Naive thymus-derived CD4-positive, alpha-beta T cell (primary cell): ENCODE data around the gene DENND1A. TPM values are rescaled to one million over a fixed set of nuclear protein-coding genes. Genes with fewer than 3 reads are reported as not detected.
"Not testable (repeated sequence)": the region's sequence is repeated elsewhere in the genome, so short reads cannot be mapped to it uniquely, and the experiment has no call there.

Source experiments
- ATAC-seq: fragments of 150-1000 bp; cut with Tn5 transposase; 2 replicates; pipeline ENCODE4 v1.10.0; 2021; ENCODE audit warnings: mild to moderate bottlenecking, moderate library complexity
- CTCF ChIA-PET: fragments of 350-600 bp; sonication (Branson Sonifier 250); formaldehyde crosslinking; loops from one replicate; lab custom pipeline; 2021; ENCODE audit warnings: antibody characterized with exemption; lab: Charles Lee
- POLR2A ChIA-PET: fragments of 350-600 bp; sonication (Branson Sonifier 250); formaldehyde crosslinking; loops from one replicate; lab custom pipeline; 2021; ENCODE audit warnings: antibody characterized with exemption, inconsistent platforms; lab: Charles Lee
- DNase-seq, 9 donors: peaks; one replicate each; pipeline versions ENCODE4 v3.0.0 to v3.0.0-alpha.2; 2020 to 2022; ENCODE audit warnings: mixed read lengths in 1 of 9
- H3K27ac ChIP-seq: one replicate; pipeline ENCODE4 v1.7.0; 2013; ENCODE audit warnings: mild to moderate bottlenecking, low read depth, low read length, moderate library complexity
- H3K27me3 ChIP-seq, 2 donors: one replicate each; pipeline ENCODE4 v1.7.0; 2013; ENCODE audit warnings: low read length in 2 of 2, mild to moderate bottlenecking in 2 of 2, moderate library complexity in 2 of 2; ENCODE audit not compliant: control insufficient read depth in 2 of 2, insufficient read depth in 2 of 2
- H3K36me3 ChIP-seq, 3 experiments: 1 replicate in 2 of 3; 2 replicates in 1 of 3; pipeline ENCODE4 v1.7.0; 2013; ENCODE audit warnings: low read length in 3 of 3, mild to moderate bottlenecking in 3 of 3, moderate library complexity in 1 of 3; ENCODE audit not compliant: insufficient read depth in 3 of 3, control insufficient read depth in 2 of 3
- H3K4me1 ChIP-seq, 2 donors: one replicate each; pipeline ENCODE4 v1.7.0; 2013; ENCODE audit warnings: low read length in 2 of 2, mild to moderate bottlenecking in 2 of 2, moderate library complexity in 1 of 2; ENCODE audit not compliant: control insufficient read depth in 2 of 2, insufficient read depth in 2 of 2
- H3K4me3 ChIP-seq: 2 replicates; pipeline ENCODE4 v1.7.0; 2013; ENCODE audit warnings: mild to moderate bottlenecking, low read length
- H3K9me3 ChIP-seq, 3 experiments: 1 replicate in 2 of 3; 2 replicates in 1 of 3; pipeline ENCODE4 v1.7.0; 2013; ENCODE audit warnings: low read length in 3 of 3; ENCODE audit not compliant: control insufficient read depth in 2 of 3
- H3K27ac Mint-ChIP-seq, 9 donors: one replicate each; pipeline ENCODE4 v1.8.0; 2020 to 2022; ENCODE audit warnings: mixed read lengths in 9 of 9, mild to moderate bottlenecking in 8 of 9, moderate library complexity in 5 of 9, inconsistent platforms in 2 of 9
- H3K27me3 Mint-ChIP-seq, 5 donors: one replicate each; pipeline ENCODE4 v1.8.0; 2021 to 2022; ENCODE audit warnings: mixed read lengths in 5 of 5, mild to moderate bottlenecking in 1 of 5
- H3K36me3 Mint-ChIP-seq, 5 donors: one replicate each; pipeline ENCODE4 v1.8.0; 2020 to 2022; ENCODE audit warnings: mixed read lengths in 5 of 5, mild to moderate bottlenecking in 3 of 5, inconsistent platforms in 1 of 5
- H3K4me1 Mint-ChIP-seq, 7 donors: one replicate each; pipeline ENCODE4 v1.8.0; 2020 to 2022; ENCODE audit warnings: mixed read lengths in 7 of 7, mild to moderate bottlenecking in 3 of 7, inconsistent platforms in 1 of 7
- H3K4me3 Mint-ChIP-seq, 10 donors: one replicate each; pipeline ENCODE4 v1.8.0; 2020 to 2022; ENCODE audit warnings: mild to moderate bottlenecking in 10 of 10, mixed read lengths in 10 of 10, moderate library complexity in 6 of 10, inconsistent platforms in 2 of 10
- H3K9me3 Mint-ChIP-seq, 11 donors: one replicate each; pipeline ENCODE4 v1.8.0; 2020 to 2022; ENCODE audit warnings: mixed read lengths in 11 of 11, mild to moderate bottlenecking in 4 of 11, inconsistent platforms in 1 of 11, moderate library complexity in 1 of 11
- intact Hi-C, 2 donors: fragments of 100-400 bp; cut with micrococcal nuclease; formaldehyde crosslinking; loops; one replicate each; pipeline ENCODE4 v1.15.1; 2023
- polyA plus RNA-seq, 2 donors: library from polyadenylated mRNA; unstranded; fragments of 300-500 nt; fragmentation: Illumina TruSeq; gene quantifications; one replicate each; pipeline ENCODE4 v1.2.3, GENCODE V29; 2021
- total RNA-seq, 6 experiments: library from RNA in 5 of 6; stranded (reverse) in 5 of 6; gene quantifications; 1 replicate in 5 of 6; 2 replicates in 1 of 6; pipeline ENCODE4 v1.2.3 and lab custom pipeline; 2021 to 2026

The DENND1A gene
- total and polyA plus RNA-seq, 7 experiments from 2014 or later, result 4.6 to 41.1 (median 16.5) TPM

DNA sequence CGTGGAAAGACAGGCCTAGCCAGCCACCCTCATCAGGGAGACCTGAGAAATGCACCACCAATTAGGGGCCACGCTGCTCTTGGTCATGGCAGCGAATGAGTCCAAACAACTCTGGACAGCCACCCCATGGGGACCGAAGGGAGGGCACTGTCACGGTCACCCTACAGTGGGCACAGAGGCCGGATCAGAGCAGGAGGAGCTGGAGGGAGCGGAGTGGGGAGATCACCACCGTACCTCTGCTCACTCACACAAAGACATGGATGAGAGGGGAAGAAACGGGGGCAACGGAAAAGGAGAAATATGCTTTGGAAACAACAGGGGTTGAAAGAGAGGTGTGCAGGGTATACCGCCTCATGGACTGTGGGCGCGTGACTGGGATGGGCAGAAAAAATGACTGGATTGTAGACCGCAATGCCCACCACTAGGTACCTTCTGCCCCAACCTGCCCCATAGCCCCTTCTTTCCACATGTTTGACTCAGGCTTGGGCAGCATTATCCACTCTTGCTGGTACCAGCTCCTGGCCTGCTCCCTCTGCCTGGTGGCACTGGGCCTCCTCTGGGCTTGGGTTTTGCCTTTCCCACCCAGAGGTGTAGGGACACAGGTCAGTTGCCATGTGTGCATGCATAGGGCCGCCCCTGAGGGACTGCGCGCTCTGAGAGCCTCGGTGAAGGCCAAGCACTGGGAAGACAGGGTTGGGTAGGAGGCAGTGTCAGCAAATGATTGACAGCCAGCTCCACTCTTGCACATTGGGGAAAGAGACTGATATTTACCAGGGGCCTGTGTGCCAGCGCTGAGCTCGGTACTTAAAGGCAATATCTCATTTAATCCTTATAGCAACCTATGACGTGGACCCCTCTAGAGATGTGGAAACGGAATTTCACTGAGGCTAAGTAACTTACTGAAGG lies 497.3 kb downstream of the DENND1A start:
- ChIA-PET POLR2A (no interaction called here), CTCF (no interaction called here)
- no peak overlapping the region for H3K4me3 ChIP-seq
- H3K27me3 ChIP-seq, result no peaks in the 10 kb centered on the region
- no peak overlapping the region for H3K4me3 Mint-ChIP-seq
- no peak for ATAC-seq
- intact Hi-C loops, result no loop called here
- no peak overlapping the region for H3K27ac ChIP-seq
- H3K9me3 Mint-ChIP-seq, result peaks cover 0 to 5% (median 0%) of the 10 kb centered on the region in 11 donors
- H3K36me3 ChIP-seq, result peaks cover 0 to 13% (median 2%) of the 10 kb centered on the region in 3 experiments
- H3K9me3 ChIP-seq, result no peaks in the 10 kb centered on the region
- H3K36me3 Mint-ChIP-seq, result peaks cover 7 to 64% (median 34%) of the 10 kb centered on the region in 5 donors
- H3K27me3 Mint-ChIP-seq, result no peaks in the 10 kb centered on the region
- no peaks in the 10 kb centered on the region for H3K4me1 ChIP-seq
- no peak overlapping the region for H3K27ac Mint-ChIP-seq
- H3K4me1 Mint-ChIP-seq, result no peaks in the 10 kb centered on the region
- no peak for DNase-seq

DNA sequence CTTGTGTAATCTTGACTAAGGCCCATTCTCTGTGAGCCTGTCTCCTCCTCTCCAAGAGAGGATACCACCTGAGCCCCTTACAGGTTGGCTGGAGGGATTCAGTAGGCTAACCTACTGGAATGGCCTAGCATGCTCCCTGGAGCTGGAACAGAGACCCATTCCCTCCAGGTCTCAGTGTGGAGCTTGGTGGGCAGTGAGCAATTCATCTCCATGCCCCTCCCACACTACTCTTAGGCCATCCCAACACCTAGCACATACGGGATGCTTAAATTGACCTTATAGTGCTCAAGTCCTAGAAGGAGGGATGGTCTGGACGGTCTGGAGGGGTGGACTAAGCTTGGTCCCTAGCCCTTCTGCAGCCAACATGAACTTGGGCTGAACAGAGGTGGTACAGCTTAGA lies 498.3 kb downstream of the DENND1A start:
- H3K36me3 ChIP-seq, result peaks cover 0 to 17% (median 2%) of the 10 kb centered on the region in 3 experiments
- peaks cover 0 to 5% (median 0%) of the 10 kb centered on the region in 11 donors for H3K9me3 Mint-ChIP-seq
- H3K9me3 ChIP-seq, result no peaks in the 10 kb centered on the region
- POLR2A ChIA-PET, result no interaction called here
- H3K4me1 Mint-ChIP-seq, result no peaks in the 10 kb centered on the region
- intact Hi-C loops, result no loop called here
- H3K27ac Mint-ChIP-seq, result no peak overlapping the region
- no peak overlapping the region for H3K27ac ChIP-seq
- ATAC-seq (no peak), DNase-seq (no peak)
- no peaks in the 10 kb centered on the region for H3K4me1 ChIP-seq
- H3K4me3 Mint-ChIP-seq, result no peak overlapping the region
- H3K4me3 ChIP-seq, result no peak overlapping the region
- no peaks in the 10 kb centered on the region for H3K27me3 Mint-ChIP-seq
- peaks cover 9 to 59% (median 34%) of the 10 kb centered on the region in 5 donors for H3K36me3 Mint-ChIP-seq
- CTCF ChIA-PET, result no interaction called here
- H3K27me3 ChIP-seq, result no peaks in the 10 kb centered on the region

DNA sequence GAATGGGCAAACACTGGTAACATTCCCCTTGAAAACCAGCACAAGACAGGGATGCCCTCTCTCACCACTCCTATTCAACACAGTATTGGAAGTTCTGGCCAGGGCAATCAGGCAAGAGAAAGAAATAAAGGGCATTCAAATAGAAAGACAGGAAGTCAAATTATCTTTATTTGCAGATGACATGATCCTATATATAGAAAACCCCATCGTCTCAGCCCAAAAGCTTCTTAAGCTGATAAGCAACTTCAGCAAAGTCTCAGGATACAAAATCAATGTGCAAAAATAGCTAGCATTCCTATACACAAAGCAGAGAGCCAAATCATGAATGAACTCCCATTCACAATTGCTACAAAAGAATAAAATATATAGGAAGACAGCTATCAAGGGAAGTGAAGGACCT lies 501.5 kb downstream of the DENND1A start:
- H3K4me1 Mint-ChIP-seq, H3K4me3 Mint-ChIP-seq, POLR2A ChIA-PET, H3K9me3 ChIP-seq, DNase-seq, H3K4me3 ChIP-seq, intact Hi-C loops, H3K27me3 ChIP-seq, H3K27ac ChIP-seq, H3K9me3 Mint-ChIP-seq, H3K27me3 Mint-ChIP-seq, H3K4me1 ChIP-seq, CTCF ChIA-PET, ATAC-seq, H3K27ac Mint-ChIP-seq: not testable (repeated sequence)
- H3K36me3 Mint-ChIP-seq, result peaks cover 9 to 51% (median 23%) of the 10 kb centered on the region in 5 donors
- peaks cover 0 to 14% (median 2%) of the 10 kb centered on the region in 3 experiments for H3K36me3 ChIP-seq

- H3K27me3 ChIP-seq, result no peaks in the 10 kb centered on the region
- H3K4me1 Mint-ChIP-seq, result peaks cover 0 to 9% (median 0%) of the 10 kb centered on the region in 7 donors
- no peak for ATAC-seq
- H3K36me3 Mint-ChIP-seq, result peaks cover 9 to 46% (median 14%) of the 10 kb centered on the region in 5 donors
- peaks cover 0 to 5% (median 0%) of the 10 kb centered on the region in 11 donors for H3K9me3 Mint-ChIP-seq
- H3K27ac ChIP-seq, result no peak overlapping the region
- H3K9me3 ChIP-seq, result no peaks in the 10 kb centered on the region
- no peaks in the 10 kb centered on the region for H3K4me1 ChIP-seq
- POLR2A ChIA-PET, result no interaction called here
- H3K4me3 Mint-ChIP-seq, result no peak overlapping the region
- peaks cover 0 to 14% (median 2%) of the 10 kb centered on the region in 3 experiments for H3K36me3 ChIP-seq
- intact Hi-C loops, result no loop called here
- H3K27ac Mint-ChIP-seq, result no peak overlapping the region
- H3K27me3 Mint-ChIP-seq, result no peaks in the 10 kb centered on the region
- no peak for DNase-seq
- CTCF ChIA-PET, result no interaction called here
- no peak overlapping the region for H3K4me3 ChIP-seq
Measured at GRCh38 chr9:123426406-123426805, 503.5 kb downstream of the DENND1A start.

GRCh38 chr9:123425836-123426365 lies 504.0 kb downstream of the DENND1A start:
- Histone ChIP-seq H3K27me3 (no peaks in the 10 kb centered on the region), H3K4me1 (no peaks in the 10 kb centered on the region), H3K27ac (no peak overlapping the region), H3K36me3 (peaks cover 0 to 14% (median 2%) of the 10 kb centered on the region in 3 experiments), H3K9me3 (no peaks in the 10 kb centered on the region), H3K4me3 (no peak overlapping the region)
- peaks cover 9 to 42% (median 14%) of the 10 kb centered on the region in 5 donors for H3K36me3 Mint-ChIP-seq
- ChIA-PET POLR2A (no interaction called here), CTCF (no interaction called here)
- no peaks in the 10 kb centered on the region for H3K27me3 Mint-ChIP-seq
- intact Hi-C loops, result no loop called here
- DNase-seq (no peak), ATAC-seq (no peak)
- peak overlapping the region in 1 of 9 donors; percentile 36 for H3K27ac Mint-ChIP-seq
- H3K9me3 Mint-ChIP-seq, result peaks cover 0 to 5% (median 0%) of the 10 kb centered on the region in 11 donors
- no peak overlapping the region for H3K4me3 Mint-ChIP-seq
- H3K4me1 Mint-ChIP-seq, result peaks cover 0 to 9% (median 0%) of the 10 kb centered on the region in 7 donors

DNA sequence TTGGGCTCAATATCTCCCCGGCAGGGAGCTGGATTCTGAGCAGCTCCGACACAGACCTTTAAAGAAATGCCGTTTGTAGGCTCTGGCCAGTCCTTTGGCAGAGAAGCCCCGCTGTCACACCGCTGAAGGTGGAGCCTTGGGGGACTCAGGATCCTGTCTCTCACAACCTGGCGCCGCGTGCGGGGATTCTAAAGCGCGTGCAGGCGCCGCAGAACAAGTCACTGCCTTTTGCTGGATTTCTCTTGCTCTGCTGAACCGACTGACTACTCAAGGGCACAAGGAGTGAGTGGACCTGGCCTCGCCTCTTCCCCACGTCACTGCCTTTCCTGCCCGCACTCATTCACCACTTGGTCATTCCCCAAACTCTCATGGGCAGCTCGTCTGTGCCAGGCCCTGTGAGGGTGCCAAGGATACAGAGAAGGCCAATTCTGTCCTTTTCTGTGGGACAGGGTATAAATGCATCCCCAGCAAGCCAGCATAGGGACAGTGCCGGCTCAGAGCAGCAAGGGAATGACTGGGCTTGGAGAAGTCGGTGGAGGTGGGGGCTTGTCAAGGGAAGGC lies 504.6 kb downstream of the DENND1A start:
- H3K27ac Mint-ChIP-seq, result peak overlapping the region in 1 of 9 donors; percentile 36
- peaks cover 6 to 40% (median 10%) of the 10 kb centered on the region in 5 donors for H3K36me3 Mint-ChIP-seq
- ChIA-PET POLR2A (no interaction called here), CTCF (no interaction called here)
- H3K27me3 Mint-ChIP-seq, result no peaks in the 10 kb centered on the region
- H3K9me3 ChIP-seq, result no peaks in the 10 kb centered on the region
- no peak overlapping the region for H3K4me3 Mint-ChIP-seq
- intact Hi-C loops, result no loop called here
- peaks cover 0 to 3% (median 0%) of the 10 kb centered on the region in 11 donors for H3K9me3 Mint-ChIP-seq
- no peaks in the 10 kb centered on the region for H3K27me3 ChIP-seq
- peaks cover 0 to 9% (median 0%) of the 10 kb centered on the region in 7 donors for H3K4me1 Mint-ChIP-seq
- ATAC-seq (no peak), DNase-seq (no peak)
- peaks cover 0 to 15% (median 2%) of the 10 kb centered on the region in 3 experiments for H3K36me3 ChIP-seq
- no peak overlapping the region for H3K27ac ChIP-seq
- no peak overlapping the region for H3K4me3 ChIP-seq
- no peaks in the 10 kb centered on the region for H3K4me1 ChIP-seq
